SJSA1 (cell line): ENCODE results near the gene CERS3. TPM values are rescaled to one million over a fixed set of nuclear protein-coding genes. Genes with fewer than 3 reads are reported as not detected.

Source experiments
- DNase-seq, 2 experiments: peaks; one replicate each; pipeline ENCODE4 v3.0.0-alpha.2; 2015 to 2020; ENCODE audit warnings: low spot score in 2 of 2, low read depth in 1 of 2
- H3K27ac ChIP-seq: fragments of 250-450 bp; sonication (Bioruptor Pico); 2 replicates; pipeline ENCODE4 v1.5.1; 2020; ENCODE audit warnings: mild to moderate bottlenecking, moderate library complexity
- H3K27me3 ChIP-seq: fragments of 250-450 bp; sonication (Bioruptor Pico); replicated peaks from 2 replicates; pipeline ENCODE4 v1.5.1; 2020; ENCODE audit warnings: mild to moderate bottlenecking, moderate library complexity
- H3K36me3 ChIP-seq: fragments of 250-450 bp; sonication (Bioruptor Pico); 2 replicates; pipeline ENCODE4 v1.5.1; 2020; ENCODE audit warnings: mild to moderate bottlenecking
- H3K4me1 ChIP-seq: fragments of 250-450 bp; sonication (Bioruptor Pico); replicated peaks from 2 replicates; pipeline ENCODE4 v1.6.1; 2021; ENCODE audit warnings: mild to moderate bottlenecking
- H3K4me3 ChIP-seq: fragments of 250-450 bp; sonication (Bioruptor Pico); 2 replicates; pipeline ENCODE4 v1.5.1; 2020; ENCODE audit warnings: mild to moderate bottlenecking
- H3K9me3 ChIP-seq: fragments of 250-450 bp; sonication (Bioruptor Pico); replicated peaks from 2 replicates; pipeline ENCODE4 v1.5.1; 2020; ENCODE audit warnings: mild to moderate bottlenecking
- total RNA-seq: library from RNA; depleted of rRNA; stranded (reverse); fragments of >200 nt; shearing (Covaris generic); gene quantifications from 2 replicates; pipeline ENCODE4 v1.2.3, GENCODE V29; 2014

Gene CERS3
- total RNA-seq, 1 experiment from 2014 or later, result not detected

DNA sequence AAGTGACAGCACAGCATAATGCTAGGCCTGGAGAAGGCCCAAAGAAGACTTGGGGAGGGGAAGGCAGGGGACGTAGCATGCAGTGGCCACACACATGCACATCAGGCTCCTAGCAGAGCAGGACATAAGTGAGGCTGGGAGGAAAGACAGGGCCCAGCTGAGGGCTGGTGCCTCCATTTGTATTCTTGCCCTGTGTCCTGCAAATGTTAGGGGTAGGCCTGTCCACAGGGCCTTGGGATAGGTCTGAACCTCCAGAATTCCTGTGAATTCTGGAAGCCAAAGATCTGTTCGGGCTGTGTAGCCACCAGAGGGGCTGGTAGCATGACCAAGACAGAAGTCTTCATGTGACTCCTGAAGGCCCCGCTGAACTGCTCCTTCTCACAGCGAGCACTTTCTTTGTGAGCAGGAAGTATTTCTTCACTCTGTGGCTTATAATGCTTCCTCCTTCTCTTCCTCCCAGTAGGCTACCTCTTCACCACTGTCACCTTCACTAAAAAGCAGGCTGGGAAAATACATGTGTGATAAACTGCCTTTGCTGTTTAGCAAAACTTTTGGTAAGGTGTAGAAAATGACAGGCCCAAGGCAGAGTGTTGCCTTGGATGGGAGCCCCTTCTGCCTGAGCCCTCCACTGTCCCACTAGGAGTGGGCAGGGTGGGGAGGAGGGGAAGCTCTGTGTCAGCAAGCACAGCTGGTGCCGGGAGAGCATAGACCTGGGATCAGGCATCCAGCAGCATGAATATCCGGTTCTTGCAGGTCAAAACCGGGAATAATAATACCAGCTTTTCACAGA is 8.4 kb downstream of the CERS3 start:
- Histone ChIP-seq H3K27ac (no peak overlapping the region), H3K9me3 (no peaks in the 10 kb centered on the region), H3K36me3 (no peaks in the 10 kb centered on the region), H3K4me1 (no peaks in the 10 kb centered on the region), H3K4me3 (no peak overlapping the region), H3K27me3 (peaks cover 16% of the 10 kb centered on the region)
- DNase-seq, result no peak

GRCh38 chr15:100517846-100518245 is 10.9 kb downstream of the CERS3 start:
- Histone ChIP-seq H3K27me3 (peaks cover 21% of the 10 kb centered on the region), H3K9me3 (no peaks in the 10 kb centered on the region), H3K4me3 (no peak overlapping the region), H3K27ac (no peak overlapping the region), H3K36me3 (no peaks in the 10 kb centered on the region), H3K4me1 (no peaks in the 10 kb centered on the region)
- no peak for DNase-seq

GRCh38 chr15:100516643-100517512 is 11.9 kb downstream of the CERS3 start:
- Histone ChIP-seq H3K4me3 (no peak overlapping the region), H3K27me3 (peaks cover 12% of the 10 kb centered on the region), H3K36me3 (no peaks in the 10 kb centered on the region), H3K27ac (no peak overlapping the region), H3K9me3 (no peaks in the 10 kb centered on the region), H3K4me1 (no peaks in the 10 kb centered on the region)
- DNase-seq, result no peak

DNA sequence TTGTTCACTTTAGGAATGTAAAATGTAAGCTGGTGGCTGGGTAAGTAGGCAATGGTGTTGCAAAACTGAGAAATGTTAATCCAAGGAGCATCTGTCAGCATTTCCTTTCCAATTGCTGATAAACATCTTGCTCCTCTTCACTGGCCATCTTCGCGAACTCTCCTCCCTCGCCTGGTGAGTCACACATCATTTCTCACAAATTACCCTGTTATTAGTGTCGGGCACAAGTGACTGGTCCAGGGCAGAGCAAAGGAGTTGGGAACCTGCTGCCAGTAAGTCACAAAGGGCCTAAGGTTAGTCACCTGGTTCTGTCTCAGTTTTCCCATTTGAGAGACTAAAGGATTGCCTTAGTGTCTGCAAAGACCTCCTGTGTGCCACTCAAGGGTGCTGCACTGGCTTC is 13.0 kb downstream of the CERS3 start:
- Histone ChIP-seq H3K27me3 (peaks cover 9% of the 10 kb centered on the region), H3K27ac (no peak overlapping the region), H3K4me3 (no peak overlapping the region), H3K9me3 (no peaks in the 10 kb centered on the region), H3K36me3 (no peaks in the 10 kb centered on the region), H3K4me1 (no peaks in the 10 kb centered on the region)
- DNase-seq, result no peak

DNA sequence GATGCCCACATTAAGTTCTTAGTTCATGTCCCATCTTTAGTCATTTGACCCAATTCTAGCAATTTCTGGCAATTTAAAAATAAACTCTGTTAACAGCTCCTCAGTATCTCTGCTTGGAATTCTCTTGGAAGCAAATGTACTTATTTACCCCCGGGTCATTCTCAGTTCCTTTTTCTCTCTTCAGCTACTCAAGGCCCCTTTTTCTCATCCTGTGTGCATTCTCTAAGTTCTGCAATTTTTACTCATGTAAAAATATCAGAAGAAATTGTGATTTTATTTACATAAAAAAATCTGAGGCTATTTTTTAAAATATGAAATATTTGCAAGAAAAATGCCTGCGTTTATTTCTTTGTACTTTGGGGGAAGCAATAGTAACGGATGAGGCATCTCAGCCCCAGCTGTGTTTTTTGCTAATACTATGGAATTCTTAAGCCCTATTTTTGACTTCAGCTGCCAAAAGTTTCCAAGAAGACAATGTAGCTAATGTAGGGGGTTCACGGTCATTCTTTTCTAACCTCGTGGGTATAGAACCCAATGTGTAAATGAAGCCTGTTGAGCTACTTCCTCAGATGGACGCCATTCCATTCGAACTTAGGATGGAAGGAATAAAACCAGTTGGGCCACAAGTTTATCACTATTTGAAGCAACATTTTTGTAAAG is 20.0 kb downstream of the CERS3 start:
- Histone ChIP-seq H3K4me1 (no peaks in the 10 kb centered on the region), H3K27ac (no peak overlapping the region), H3K9me3 (no peaks in the 10 kb centered on the region), H3K4me3 (no peak overlapping the region), H3K27me3 (peaks cover 3% of the 10 kb centered on the region), H3K36me3 (no peaks in the 10 kb centered on the region)
- no peak for DNase-seq

- Histone ChIP-seq H3K4me3 (no peak overlapping the region), H3K9me3 (no peaks in the 10 kb centered on the region; the same call in 1 of the 2 replicates), H3K27ac (no peak overlapping the region), H3K27me3 (no peaks in the 10 kb centered on the region), H3K4me1 (no peaks in the 10 kb centered on the region), H3K36me3 (no peaks in the 10 kb centered on the region)
- DNase-seq, result no peak
These were observed 26.1 kb downstream of the CERS3 start for GRCh38 chr15:100502651-100503050.

DNA sequence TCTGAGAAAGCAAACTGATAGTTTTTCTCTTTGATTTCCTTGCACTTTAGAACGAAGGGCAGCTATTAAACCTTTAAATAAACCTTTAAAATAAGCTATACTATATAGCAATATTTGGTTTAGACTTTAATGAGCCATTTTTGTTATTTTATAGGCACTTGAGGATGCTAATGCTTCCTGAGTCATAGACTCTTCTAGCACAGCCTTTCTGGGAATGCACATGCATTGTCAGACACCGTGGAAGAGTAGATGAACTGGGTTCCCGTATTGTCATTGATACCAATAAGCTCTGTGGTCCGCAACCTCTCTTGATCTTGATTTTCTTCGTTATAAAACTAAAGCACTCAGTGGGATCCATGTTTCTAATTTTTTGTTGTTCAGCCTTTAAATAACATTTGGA is 27.6 kb downstream of the CERS3 start:
- no peaks in the 10 kb centered on the region; the same call in 1 of the 2 replicates for H3K9me3 ChIP-seq
- H3K4me1 ChIP-seq, result no peaks in the 10 kb centered on the region
- no peak for DNase-seq
- no peaks in the 10 kb centered on the region for H3K27me3 ChIP-seq
- H3K36me3 ChIP-seq, result no peaks in the 10 kb centered on the region
- no peak overlapping the region for H3K4me3 ChIP-seq
- H3K27ac ChIP-seq, result no peak overlapping the region

DNA sequence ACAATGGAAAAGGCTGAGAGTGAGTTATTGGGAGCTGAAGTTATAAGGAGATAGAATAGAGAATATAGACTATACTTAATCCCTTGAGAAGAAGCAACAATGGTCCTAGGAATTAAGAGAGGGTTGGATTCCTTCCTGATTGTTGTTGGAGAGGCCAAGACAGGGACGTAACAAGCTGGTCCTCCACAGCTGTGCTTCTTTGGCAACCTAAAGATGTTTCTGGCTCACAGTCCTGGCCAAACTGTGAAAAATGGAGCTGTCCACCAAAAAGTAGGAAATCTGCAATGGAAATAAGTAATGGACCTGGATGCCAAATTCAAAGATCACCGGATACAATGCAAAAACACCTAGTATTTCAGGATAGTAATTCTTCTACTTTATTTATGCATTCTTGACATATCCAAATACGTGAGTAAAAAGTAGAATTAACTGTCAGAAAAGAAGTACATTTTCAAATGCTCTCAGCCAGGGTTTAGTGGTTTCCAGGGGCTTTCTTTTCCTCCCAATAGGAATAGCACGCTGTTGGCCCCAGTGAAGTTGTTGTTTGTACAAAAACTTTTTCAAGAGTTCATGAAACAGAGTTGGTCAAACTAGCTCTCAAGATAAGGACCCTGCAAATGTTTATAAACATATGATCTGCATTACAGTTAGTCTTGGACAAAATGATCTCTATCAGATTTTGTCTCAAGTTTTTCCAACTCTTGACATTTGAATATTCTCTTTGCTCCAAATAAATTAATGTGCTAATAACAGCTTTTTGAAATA is 28.3 kb downstream of the CERS3 start:
- H3K27ac ChIP-seq, result no peak overlapping the region
- no peak overlapping the region for H3K4me3 ChIP-seq
- DNase-seq, result no peak
- no peaks in the 10 kb centered on the region; the same call in 1 of the 2 replicates for H3K9me3 ChIP-seq
- no peaks in the 10 kb centered on the region for H3K4me1 ChIP-seq
- no peaks in the 10 kb centered on the region for H3K36me3 ChIP-seq
- H3K27me3 ChIP-seq, result no peaks in the 10 kb centered on the region

GRCh38 chr15:100495861-100496260 is 32.9 kb downstream of the CERS3 start:
- Histone ChIP-seq H3K27me3 (0 out of 2 replicates have a peak, but pooled peaks cover under 1% of the 10 kb centered on the region), H3K4me1 (no peaks in the 10 kb centered on the region), H3K4me3 (no peak overlapping the region), H3K36me3 (no peaks in the 10 kb centered on the region), H3K9me3 (no peaks in the 10 kb centered on the region; the same call in 1 of the 2 replicates), H3K27ac (no peak overlapping the region)
- no peak for DNase-seq

DNA sequence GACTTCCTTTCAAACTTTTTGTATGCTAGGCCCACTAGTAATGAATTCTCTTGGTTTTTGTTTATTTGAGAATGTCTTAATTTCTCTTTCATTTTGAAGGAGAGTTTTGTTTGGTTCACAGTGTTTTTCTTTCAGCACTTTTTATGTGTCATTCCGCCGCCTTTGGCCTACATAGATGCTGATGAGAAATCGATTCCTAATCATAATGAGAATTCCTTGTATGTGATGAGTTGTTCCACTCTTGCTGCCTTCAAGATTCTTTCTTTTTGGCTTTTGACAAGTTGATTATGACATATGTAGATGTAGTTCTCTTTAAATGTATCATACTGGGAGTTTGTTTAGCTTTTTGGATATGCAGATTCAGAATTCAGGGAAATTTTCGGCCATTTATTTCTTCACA is 35.5 kb downstream of the CERS3 start:
- no peak for DNase-seq
- Histone ChIP-seq H3K36me3 (no peaks in the 10 kb centered on the region), H3K4me1 (no peaks in the 10 kb centered on the region), H3K27ac (no peak overlapping the region), H3K4me3 (no peak overlapping the region), H3K9me3 (no peaks in the 10 kb centered on the region), H3K27me3 (0 out of 2 replicates have a peak, but pooled peaks cover 4% of the 10 kb centered on the region)

DNA sequence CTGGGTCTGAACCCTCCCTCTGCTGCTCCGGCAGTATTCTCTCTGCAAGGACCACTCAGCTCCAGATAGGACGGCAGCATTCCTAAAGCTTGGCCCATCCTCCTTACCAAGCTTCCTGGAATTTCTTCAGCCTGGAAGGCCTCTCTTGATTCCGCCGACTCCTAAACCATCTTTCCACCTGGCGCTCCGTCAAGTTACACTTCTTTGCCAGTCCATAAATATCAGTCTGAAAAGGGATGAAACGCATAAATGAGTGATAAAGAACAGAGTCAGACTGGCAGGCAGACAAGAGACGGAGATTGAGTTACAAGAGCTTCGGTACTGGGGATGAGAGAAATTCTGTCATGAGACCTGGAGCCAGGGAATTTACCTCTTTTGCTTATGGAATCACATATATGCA is 44.3 kb downstream of the CERS3 start:
- Histone ChIP-seq H3K27me3 (no peaks in the 10 kb centered on the region), H3K4me1 (no peaks in the 10 kb centered on the region), H3K36me3 (no peaks in the 10 kb centered on the region), H3K4me3 (no peak overlapping the region), H3K9me3 (no peaks in the 10 kb centered on the region), H3K27ac (no peak overlapping the region)
- no peak for DNase-seq

DNA sequence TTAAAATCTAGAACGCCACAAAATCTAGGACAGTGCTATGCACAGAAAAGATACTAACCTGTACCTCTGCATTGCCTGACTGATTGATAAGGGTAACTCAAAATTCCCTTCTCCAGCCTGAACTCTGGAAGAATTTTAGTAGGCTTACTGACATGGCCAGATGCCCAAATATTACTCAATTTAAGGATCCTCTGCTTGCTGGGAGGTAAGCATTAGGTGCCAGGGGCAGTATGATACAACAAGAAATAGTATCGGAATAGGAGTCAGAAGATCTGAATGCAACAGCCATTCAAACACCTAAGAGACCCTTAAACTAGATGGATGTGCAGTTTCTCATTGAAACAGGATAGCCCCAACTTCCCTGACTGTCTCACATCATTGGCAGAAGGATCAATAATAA is 45.4 kb downstream of the CERS3 start:
- H3K27ac ChIP-seq, result no peak overlapping the region

GRCh38 chr15:100476805-100477204 is 51.9 kb downstream of the CERS3 start:
- H3K27me3 ChIP-seq, result no peaks in the 10 kb centered on the region; the same call in 1 of the 2 replicates
- no peak overlapping the region for H3K4me3 ChIP-seq

More for the DNA sequence above, 45.4 kb downstream of the CERS3 start:
- H3K36me3 ChIP-seq, result no peaks in the 10 kb centered on the region
- no peak overlapping the region for H3K4me3 ChIP-seq
- no peaks in the 10 kb centered on the region for H3K9me3 ChIP-seq
- H3K4me1 ChIP-seq, result no peaks in the 10 kb centered on the region
- no peak for DNase-seq
- no peaks in the 10 kb centered on the region for H3K27me3 ChIP-seq

More at GRCh38 chr15:100476805-100477204, 51.9 kb downstream of the CERS3 start:
- no peak overlapping the region for H3K27ac ChIP-seq
- no peaks in the 10 kb centered on the region for H3K4me1 ChIP-seq
- no peaks in the 10 kb centered on the region for H3K36me3 ChIP-seq
- no peak for DNase-seq
- 0 out of 2 replicates have a peak, but pooled peaks cover 5% of the 10 kb centered on the region for H3K9me3 ChIP-seq
